Type B pancreatic cell (in vitro differentiated cells): ENCODE results near the gene SCLY. TPM values are rescaled to one million over a fixed set of nuclear protein-coding genes. Genes with fewer than 3 reads are reported as not detected.
"Not testable (repeated sequence)": the region's sequence is repeated elsewhere in the genome, so short reads cannot be mapped to it uniquely, and the experiment has no call there.

Experiments used
- DNase-seq: peaks from one replicate; pipeline ENCODE4 v3.0.0; 2021; ENCODE audit warnings: mixed read lengths; ENCODE audit not compliant: unreplicated experiment; ENCODE audit errors: extremely low spot score
- H3K27ac Mint-ChIP-seq: 2 replicates; pipeline ENCODE4 v1.8.0; 2021; ENCODE audit warnings: mild to moderate bottlenecking, mixed read lengths
- H3K27me3 Mint-ChIP-seq: 2 replicates; pipeline ENCODE4 v1.8.0; 2021; ENCODE audit warnings: mixed read lengths
- H3K36me3 Mint-ChIP-seq: 2 replicates; pipeline ENCODE4 v1.8.0; 2021; ENCODE audit warnings: mixed read lengths
- H3K4me1 Mint-ChIP-seq: one replicate; pipeline ENCODE4 v1.8.0; 2021; ENCODE audit warnings: mixed read lengths; ENCODE audit not compliant: unreplicated experiment
- H3K4me3 Mint-ChIP-seq: 2 replicates; pipeline ENCODE4 v1.8.0; 2021; ENCODE audit warnings: mild to moderate bottlenecking, mixed read lengths
- H3K9me3 Mint-ChIP-seq: 2 replicates; pipeline ENCODE4 v1.8.0; 2021; ENCODE audit warnings: mixed read lengths
- total RNA-seq: library from RNA; stranded (reverse); gene quantifications from 2 replicates; pipeline ENCODE4 v1.2.1, GENCODE V29; 2021; ENCODE audit warnings: low replicate concordance
- TF ChIP-seq, protein P1 (sequence below): fragments of 200-600 bp; sonication (generic); conservative IDR thresholded peaks from 2 replicates; pipeline ENCODE4 v1.5.0; 2021; ENCODE audit warnings: antibody characterized with exemption, mild to moderate bottlenecking

SCLY gene
- total RNA-seq, 1 donor from 2014 or later: 34.5 TPM

DNA sequence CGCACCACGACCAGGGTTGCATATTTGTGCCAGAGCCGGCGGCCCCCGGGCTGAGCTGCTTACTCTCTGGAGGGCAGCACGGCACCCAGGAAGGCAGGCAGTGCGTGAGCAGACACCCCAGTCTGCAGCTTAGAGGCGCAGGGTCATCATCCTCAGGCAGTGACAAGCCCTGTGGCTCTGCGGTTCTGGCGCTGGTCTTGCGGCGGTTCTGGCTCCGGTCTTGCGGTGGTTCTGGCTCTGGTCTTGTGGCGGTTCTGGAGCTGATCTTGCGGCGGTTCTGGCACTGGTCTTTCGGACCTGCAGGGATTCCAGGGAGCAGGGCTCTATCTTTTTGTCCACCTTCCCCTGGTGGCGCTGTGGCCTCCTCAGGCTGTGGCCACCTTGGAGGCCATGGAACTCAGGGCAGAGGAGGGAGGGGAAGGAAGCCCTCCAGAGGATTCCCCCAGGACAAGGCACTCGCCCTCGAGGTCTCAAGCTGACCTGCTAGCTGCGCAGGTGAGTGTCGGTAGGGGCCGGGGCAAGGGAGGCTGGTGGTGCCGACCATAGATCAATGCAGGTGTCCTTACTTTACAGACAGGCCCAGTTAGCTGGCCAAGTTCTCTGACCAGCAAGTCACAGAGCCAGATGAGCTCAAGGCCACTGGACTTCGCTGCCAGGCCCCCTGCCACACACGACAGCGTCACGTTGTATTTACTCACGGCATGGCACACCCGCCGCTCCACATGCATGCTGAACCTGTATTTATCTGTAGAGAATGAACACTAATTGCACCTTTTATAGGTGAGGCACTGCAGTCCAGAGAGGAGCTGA, 54.3 kb downstream of the SCLY start:
- H3K9me3 Mint-ChIP-seq: no peaks in the 10 kb centered on the region
- DNase-seq: no peak
- H3K27me3 Mint-ChIP-seq: peaks cover 8% of the 10 kb centered on the region
- no peak overlapping the region for H3K4me3 Mint-ChIP-seq
- no peaks in the 10 kb centered on the region for H3K4me1 Mint-ChIP-seq
- no peak overlapping the region for H3K27ac Mint-ChIP-seq
- TF ChIP-seq, protein P1, sequence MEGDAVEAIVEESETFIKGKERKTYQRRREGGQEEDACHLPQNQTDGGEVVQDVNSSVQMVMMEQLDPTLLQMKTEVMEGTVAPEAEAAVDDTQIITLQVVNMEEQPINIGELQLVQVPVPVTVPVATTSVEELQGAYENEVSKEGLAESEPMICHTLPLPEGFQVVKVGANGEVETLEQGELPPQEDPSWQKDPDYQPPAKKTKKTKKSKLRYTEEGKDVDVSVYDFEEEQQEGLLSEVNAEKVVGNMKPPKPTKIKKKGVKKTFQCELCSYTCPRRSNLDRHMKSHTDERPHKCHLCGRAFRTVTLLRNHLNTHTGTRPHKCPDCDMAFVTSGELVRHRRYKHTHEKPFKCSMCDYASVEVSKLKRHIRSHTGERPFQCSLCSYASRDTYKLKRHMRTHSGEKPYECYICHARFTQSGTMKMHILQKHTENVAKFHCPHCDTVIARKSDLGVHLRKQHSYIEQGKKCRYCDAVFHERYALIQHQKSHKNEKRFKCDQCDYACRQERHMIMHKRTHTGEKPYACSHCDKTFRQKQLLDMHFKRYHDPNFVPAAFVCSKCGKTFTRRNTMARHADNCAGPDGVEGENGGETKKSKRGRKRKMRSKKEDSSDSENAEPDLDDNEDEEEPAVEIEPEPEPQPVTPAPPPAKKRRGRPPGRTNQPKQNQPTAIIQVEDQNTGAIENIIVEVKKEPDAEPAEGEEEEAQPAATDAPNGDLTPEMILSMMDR: no peak
- no peaks in the 10 kb centered on the region for H3K36me3 Mint-ChIP-seq

DNA sequence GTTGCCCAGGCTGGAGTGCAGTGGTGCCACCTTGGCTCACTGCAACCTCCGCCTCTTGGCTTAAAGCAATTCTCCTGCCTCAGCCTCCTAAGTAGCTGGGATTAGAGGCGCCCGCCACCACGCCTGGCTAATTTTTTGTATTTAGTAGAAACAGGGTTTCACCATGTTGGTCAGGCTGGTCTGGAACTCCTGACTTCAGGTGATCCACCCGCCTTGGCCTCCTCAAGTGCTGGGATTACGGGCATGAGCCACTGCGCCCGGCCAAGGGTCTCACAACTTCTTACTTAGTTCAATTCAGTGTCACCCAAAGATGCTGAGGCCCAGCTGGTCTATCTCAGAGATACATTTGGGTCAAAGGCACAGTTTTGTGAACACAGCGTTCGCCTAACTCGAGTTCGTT, 54.9 kb downstream of the SCLY start:
- H3K36me3 Mint-ChIP-seq, DNase-seq, H3K27me3 Mint-ChIP-seq, H3K4me1 Mint-ChIP-seq, H3K9me3 Mint-ChIP-seq, H3K27ac Mint-ChIP-seq, H3K4me3 Mint-ChIP-seq: not testable (repeated sequence)

DNA sequence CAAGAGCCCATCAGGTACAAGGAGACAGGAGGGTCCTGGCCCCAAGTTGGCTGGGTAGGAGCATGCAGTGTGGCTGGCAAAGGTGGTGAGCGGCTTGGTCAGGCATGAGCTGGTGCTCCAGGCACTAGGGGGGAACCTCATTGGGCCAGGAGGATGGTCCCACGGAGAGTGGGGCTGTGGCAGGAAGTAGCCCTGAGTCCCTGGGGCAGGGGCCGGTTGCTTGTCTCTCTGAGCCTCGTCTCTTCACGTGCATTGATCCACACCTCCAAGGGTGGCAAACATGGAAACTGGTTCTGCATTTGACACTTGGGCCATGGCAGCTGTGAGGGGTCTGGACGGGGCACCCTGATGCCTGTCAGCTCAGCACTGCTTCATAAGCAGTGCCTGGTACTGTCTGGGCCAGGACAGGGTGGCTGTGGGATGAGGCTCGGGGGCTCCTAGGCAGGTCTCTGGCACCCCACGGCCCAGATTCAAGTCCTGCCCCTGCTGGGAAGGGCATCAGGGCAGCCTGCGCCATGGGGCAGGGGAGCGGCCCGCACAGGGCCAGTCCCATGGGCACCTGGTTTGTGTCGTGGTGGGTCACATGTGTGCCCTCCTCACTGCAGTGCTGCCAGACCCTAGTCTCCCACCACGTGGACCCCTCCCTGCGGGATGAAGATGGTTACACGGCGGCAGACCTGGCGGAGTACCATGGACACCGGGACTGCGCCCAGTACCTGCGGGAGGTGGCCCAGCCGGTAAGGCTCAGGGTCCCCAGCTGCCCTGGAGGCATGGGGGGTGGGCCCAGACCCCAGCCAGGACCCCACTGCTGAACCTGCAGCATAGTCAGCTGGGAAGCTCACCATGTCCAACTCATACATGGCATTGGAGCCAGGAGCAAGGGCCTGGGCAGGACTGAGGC, 55.7 kb downstream of the SCLY start:
- TF ChIP-seq, protein P1: no peak
- no peak overlapping the region for H3K27ac Mint-ChIP-seq
- no peak for DNase-seq

DNA sequence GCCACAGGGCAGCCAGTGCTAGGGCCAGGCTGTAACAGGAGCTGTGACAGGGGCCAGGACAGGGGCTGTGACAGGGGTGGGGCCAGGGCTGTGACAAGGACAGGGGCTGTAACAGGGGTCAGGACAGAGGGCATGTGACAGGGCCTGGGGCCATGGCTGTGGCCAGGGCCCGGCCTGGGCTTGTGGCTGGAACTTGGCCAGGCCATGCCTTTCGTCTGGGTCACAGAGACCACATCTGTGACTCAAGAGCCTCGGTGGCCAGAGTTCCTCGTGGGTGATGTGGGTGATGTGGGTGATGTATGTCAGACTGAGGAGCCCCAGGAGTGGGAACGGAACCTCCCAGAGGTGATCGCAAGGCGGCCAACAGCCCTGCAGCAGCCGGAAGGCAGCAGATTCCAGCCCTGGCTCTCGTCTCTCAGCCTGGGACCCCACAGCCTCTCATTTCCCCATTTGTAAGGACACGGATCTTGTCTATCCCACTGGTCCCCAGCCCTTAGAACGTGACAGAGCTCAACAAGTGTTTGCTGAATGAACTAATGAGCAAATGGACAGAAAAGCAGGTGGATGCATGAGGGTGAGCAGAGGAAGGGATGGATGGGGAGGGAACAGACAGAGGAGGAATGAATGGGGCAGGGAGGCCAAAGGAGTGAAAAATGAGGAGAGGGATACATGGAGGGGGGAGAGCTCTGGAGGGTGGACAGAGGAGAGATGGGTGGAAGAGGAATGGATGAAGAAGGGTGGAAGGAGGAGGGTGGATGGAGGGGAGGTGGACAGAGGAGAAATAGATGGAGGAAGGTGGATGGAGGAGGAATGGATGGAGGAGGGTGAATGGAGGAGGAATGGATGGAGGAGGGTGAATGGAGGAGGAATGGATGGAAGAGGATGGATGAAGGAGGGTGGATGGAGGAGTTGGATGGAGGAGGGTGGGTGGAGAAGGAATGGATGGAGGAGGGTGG, 56.7 kb downstream of the SCLY start:
- DNase-seq: no peak
- Mint-ChIP-seq H3K27me3 (peaks cover 8% of the 10 kb centered on the region), H3K9me3 (no peaks in the 10 kb centered on the region), H3K27ac (no peak overlapping the region), H3K36me3 (no peaks in the 10 kb centered on the region), H3K4me1 (no peaks in the 10 kb centered on the region), H3K4me3 (no peak overlapping the region)
- TF ChIP-seq, protein P1: no peak

More for the DNA sequence above, 55.7 kb downstream of the SCLY start:
- Mint-ChIP-seq H3K36me3 (no peaks in the 10 kb centered on the region), H3K27me3 (peaks cover 8% of the 10 kb centered on the region), H3K4me3 (no peak overlapping the region), H3K4me1 (no peaks in the 10 kb centered on the region), H3K9me3 (no peaks in the 10 kb centered on the region)

DNA sequence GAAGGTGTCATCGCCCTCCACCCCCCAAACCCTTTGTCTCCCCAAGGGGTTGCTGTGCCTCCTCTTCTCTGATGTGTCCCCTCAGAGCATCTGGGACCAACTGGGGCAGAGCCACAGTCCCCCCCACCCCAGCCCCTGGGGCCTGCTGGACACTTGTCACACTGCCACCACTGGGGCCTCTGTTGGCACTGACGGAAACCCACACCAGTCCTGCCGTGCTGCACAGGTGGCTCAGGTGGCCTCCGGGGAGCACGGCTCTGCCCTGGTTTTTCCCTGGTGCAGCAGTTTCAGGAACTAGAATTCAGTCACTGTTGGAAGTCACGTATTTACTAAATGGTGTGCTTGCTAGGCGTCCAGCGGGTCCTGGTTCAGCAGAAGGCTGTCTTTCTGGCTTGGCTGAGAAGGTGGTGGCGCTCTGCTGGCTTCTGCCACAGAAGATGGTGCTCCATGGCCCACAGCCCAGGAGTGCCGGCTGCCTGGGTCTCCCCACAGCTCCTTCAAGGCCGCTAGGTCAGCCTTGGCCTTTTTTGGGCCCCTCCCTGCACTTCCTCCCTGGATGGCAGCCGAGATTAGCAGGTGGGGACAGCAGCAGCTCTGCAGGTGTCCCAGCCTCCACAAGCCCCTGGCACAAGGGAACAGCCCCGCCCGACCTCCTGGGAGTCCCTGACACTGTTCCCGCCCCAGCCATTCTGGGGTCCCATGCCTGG, 59.1 kb downstream of the SCLY start:
- Mint-ChIP-seq H3K27ac (no peak overlapping the region), H3K27me3 (peaks cover 8% of the 10 kb centered on the region), H3K4me3 (no peak overlapping the region), H3K9me3 (no peaks in the 10 kb centered on the region), H3K36me3 (no peaks in the 10 kb centered on the region), H3K4me1 (no peaks in the 10 kb centered on the region)
- TF ChIP-seq, protein P1: no peak
- no peak for DNase-seq
